GM12878 (cell line): ENCODE results near the gene ART4. TPM values are rescaled to one million over a fixed set of nuclear protein-coding genes. Genes with fewer than 3 reads are reported as not detected.

ENCODE experiments used
- ATAC-seq: fragments of 200-7000 bp; cut with Tn5 transposase; 3 replicates; pipeline ENCODE4 v1.9.1; 2020; ENCODE audit warnings: mild to moderate bottlenecking, moderate library complexity
- BruUV-seq: library from RNA; stranded (reverse); fragments of 400-500 nt; replicated peaks from 2 replicates; lab custom pipeline; 2021; lab: Mats Ljungman, UMichigan
- CTCF ChIA-PET: fragments of 300-600 bp; sonication (Branson Sonifier 250); formaldehyde crosslinking; extraction: SDS; loops from one replicate; lab custom pipeline; 2021; ENCODE audit warnings: inconsistent platforms; lab: Yijun Ruan, JAX
- POLR2A ChIA-PET: fragments of 350-600 bp; formaldehyde crosslinking; extraction: SDS; loops from one replicate; lab custom pipeline; 2021; ENCODE audit warnings: inconsistent platforms; lab: Charles Lee
- RAD21 ChIA-PET: fragments of 300-600 bp; sonication (Branson Sonifier 250); formaldehyde crosslinking; loops from one replicate; lab custom pipeline; 2023; ENCODE audit warnings: antibody characterized with exemption; ENCODE audit not compliant: unreplicated experiment; lab: Charles Lee
- SMC1A ChIA-PET: fragments of 300-600 bp; sonication (Branson Sonifier 250); formaldehyde crosslinking; loops from one replicate; lab custom pipeline; 2023; ENCODE audit not compliant: unreplicated experiment, uncharacterized antibody; lab: Charles Lee
- DNase-seq: peaks from one replicate; pipeline ENCODE4 v3.0.0-alpha.2; 2011; ENCODE audit warnings: low read depth, low spot score
- FAIRE-seq: peaks from 3 replicates; lab custom pipeline; 2011; peaks lifted over from hg19 to GRCh38; lab: Jason Lieb, UNC
- H2AFZ ChIP-seq: 2 replicates; pipeline ENCODE4 v1.6.0; 2011; ENCODE audit warnings: low read depth, low read length, control low read depth; ENCODE audit not compliant: control insufficient read depth
- H3K27ac ChIP-seq: 2 replicates; pipeline ENCODE4 v1.5.1; 2011; ENCODE audit warnings: control low read depth; ENCODE audit not compliant: control insufficient read depth, insufficient read depth
- H3K27me3 ChIP-seq, 2 experiments: replicated peaks in 1 of 2; 2 replicates each; pipeline versions ENCODE4 v1.6.0 to v1.6.1; 2011; ENCODE audit warnings: low read length in 1 of 2; ENCODE audit not compliant: control insufficient read depth in 2 of 2, insufficient read depth in 2 of 2
- H3K36me3 ChIP-seq, 2 experiments: 2 replicates each; pipeline ENCODE4 v1.5.1; 2011; ENCODE audit warnings: low read length in 1 of 2; ENCODE audit not compliant: control insufficient read depth in 2 of 2, insufficient read depth in 2 of 2
- H3K4me1 ChIP-seq: 2 replicates; pipeline ENCODE4 v1.6.1; 2011; ENCODE audit warnings: mild to moderate bottlenecking, low read length, moderate library complexity, mixed read lengths; ENCODE audit not compliant: control insufficient read depth, insufficient read depth
- H3K4me2 ChIP-seq: 2 replicates; pipeline ENCODE4 v1.6.0; 2011; ENCODE audit warnings: control low read depth; ENCODE audit not compliant: control insufficient read depth, insufficient read depth
- H3K4me3 ChIP-seq: fragments of 200-600 bp; sonication (generic); 2 replicates; pipeline ENCODE4 v1.5.1; 2016
- H3K79me2 ChIP-seq: 2 replicates; pipeline ENCODE4 v1.6.0; 2011; ENCODE audit warnings: low read length; ENCODE audit not compliant: control insufficient read depth, insufficient read depth
- H3K9ac ChIP-seq: 2 replicates; pipeline ENCODE4 v1.8.0; 2011; ENCODE audit warnings: low read length, control low read depth, mixed read lengths; ENCODE audit not compliant: control insufficient read depth, insufficient read depth
- H3K9me3 ChIP-seq: replicated peaks from 3 replicates; pipeline ENCODE4 v1.5.1; 2011; ENCODE audit warnings: mild to moderate bottlenecking, low read length; ENCODE audit not compliant: control insufficient read depth, insufficient read depth
- H4K20me1 ChIP-seq: 2 replicates; pipeline ENCODE4 v1.6.0; 2011; ENCODE audit not compliant: control insufficient read depth, insufficient read depth
- ATF7 ChIP-seq: fragments of 450-650 bp; IDR thresholded peaks from 2 replicates; pipeline ENCODE4 v1.6.1; 2016; ENCODE audit warnings: low read depth, mild to moderate bottlenecking
- CEBPB ChIP-seq, 2 experiments: fragments of 150-350 bp in 1 of 2; IDR thresholded peaks; 2 replicates each; pipeline ENCODE4 v1.6.1; 2012 to 2014; ENCODE audit warnings: low read depth in 2 of 2, low read length in 2 of 2, borderline replicate concordance in 1 of 2, inconsistent platforms in 1 of 2
- DPF2 ChIP-seq: fragments of 450-650 bp; IDR thresholded peaks from 2 replicates; pipeline ENCODE4 v1.6.1; 2017; ENCODE audit warnings: mild to moderate bottlenecking
- ESRRA ChIP-seq: IDR thresholded peaks from 2 replicates; pipeline ENCODE4 v1.6.1; 2012; ENCODE audit warnings: mild to moderate bottlenecking, low read length, improper control_type of control experiment
- GATAD2B ChIP-seq: fragments of 450-650 bp; conservative IDR thresholded peaks from 2 replicates; pipeline ENCODE4 v1.6.1; 2017; ENCODE audit warnings: low read depth, mild to moderate bottlenecking, moderate library complexity
- IKZF2 ChIP-seq, 2 experiments: fragments of 450-650 bp; IDR thresholded peaks; 2 replicates each; pipeline ENCODE4 v1.6.1; 2017; ENCODE audit warnings: mild to moderate bottlenecking in 2 of 2, moderate library complexity in 2 of 2
- SIN3A ChIP-seq: IDR thresholded peaks from 2 replicates; pipeline ENCODE4 v1.6.1; 2012; ENCODE audit warnings: low read depth, low read length, improper control_type of control experiment
- SMAD5 ChIP-seq: IDR thresholded peaks from 2 replicates; pipeline ENCODE4 v1.6.1; 2016; ENCODE audit warnings: antibody characterized with exemption, low read depth
- WGBS: methylation state at CpG from one replicate; pipeline ENCODE4 v1.1.6; 2016; ENCODE audit warnings: low lambda C conversion rate; ENCODE audit not compliant: insufficient replicate concordance, insufficient coverage; ENCODE audit errors: missing lambda C conversion rate; 5-methylcytosine and 5-hydroxymethylcytosine counted together
- in situ Hi-C: fragments of 300-500 bp; cut with MboI; formaldehyde crosslinking; loops from 9 replicates; pipeline ENCODE4 v1.14.3; 2018; ENCODE audit warnings: mixed read lengths
- intact Hi-C: fragments of 100-400 bp; cut with micrococcal nuclease; formaldehyde crosslinking; loops from one replicate; pipeline ENCODE4 v1.14.2; 2022; ENCODE audit not compliant: unreplicated experiment
- polyA plus RNA-seq, 11 experiments: library from polyadenylated mRNA; depleted of rRNA in 4 of 11; unstranded in 6 of 11; stranded (reverse) in 5 of 11; fragments of >200 nt; fragmentation: Nextera tagmentation in 4 of 11; fragmentation: Illumina TruSeq in 1 of 11; extraction: Ambion mirVana in 4 of 11; extraction: Trizol in 1 of 11; gene quantifications; 1 replicate in 1 of 11; 2 replicates in 10 of 11; pipeline versions ENCODE4 v1.2.1 to v1.2.3, GENCODE V29; 2011 to 2016; ENCODE audit warnings: inconsistent platforms in 2 of 11, missing spikeins in 2 of 11, low read depth in 1 of 11
- total RNA-seq, 4 experiments: library from RNA; depleted of rRNA in 3 of 4; stranded (reverse); fragments of >200 nt in 3 of 4; fragmentation: Illumina TruSeq in 1 of 4; extraction: Trizol in 1 of 4; gene quantifications; 2 replicates each; pipeline versions ENCODE4 v1.2.1 to v1.2.3, GENCODE V29; 2013 to 2021
- TF ChIP-seq, protein P1 (sequence below): IDR thresholded peaks from 2 replicates; pipeline ENCODE4 v1.6.1; 2012; ENCODE audit warnings: low read length, inconsistent platforms
- TF ChIP-seq, protein P2 (sequence below): IDR thresholded peaks from 2 replicates; pipeline ENCODE4 v1.6.1; 2011; ENCODE audit warnings: borderline replicate concordance, low read depth, mild to moderate bottlenecking, moderate library complexity, low read length; ENCODE audit not compliant: insufficient read depth, poor library complexity, severe bottlenecking
- TF ChIP-seq, protein P3 (sequence below): fragments of 450-650 bp; IDR thresholded peaks from 2 replicates; pipeline ENCODE4 v1.6.1; 2016; ENCODE audit warnings: mild to moderate bottlenecking
- TF ChIP-seq, protein P4 (sequence below): fragments of 450-650 bp; IDR thresholded peaks from 2 replicates; pipeline ENCODE4 v1.6.1; 2016; ENCODE audit warnings: mild to moderate bottlenecking
- TF ChIP-seq, protein P5 (sequence below): fragments of 450-650 bp; IDR thresholded peaks from 2 replicates; pipeline ENCODE4 v1.6.1; 2017; ENCODE audit warnings: borderline replicate concordance

ART4 gene
- total and polyA plus RNA-seq, 10 of the 15 experiments (the other 5 are each of a cell fraction or from before 2014, with no cell fraction given) = 0.02 TPM; not detected in 9

DNA sequence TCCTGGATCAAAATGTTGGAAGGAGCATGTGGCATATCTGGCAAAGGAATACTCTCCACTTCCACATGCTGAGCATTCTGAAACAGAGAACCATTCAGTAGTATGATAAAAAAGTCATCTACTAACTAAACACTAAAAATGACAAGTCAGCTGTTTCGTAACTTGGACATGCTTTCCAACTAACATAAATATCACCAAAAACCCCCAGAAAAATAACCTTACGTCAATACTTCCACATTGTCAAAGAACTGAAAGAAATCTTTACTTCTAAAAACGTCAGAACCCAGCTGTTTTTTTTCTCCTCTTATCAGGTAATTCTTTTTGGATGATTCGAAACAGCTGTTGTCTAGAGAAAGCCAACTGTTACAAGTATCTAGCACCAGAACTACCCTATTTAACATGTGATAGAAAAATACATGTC is 48.3 kb downstream of the ART4 start (continued):
- TF ChIP-seq, protein P1, sequence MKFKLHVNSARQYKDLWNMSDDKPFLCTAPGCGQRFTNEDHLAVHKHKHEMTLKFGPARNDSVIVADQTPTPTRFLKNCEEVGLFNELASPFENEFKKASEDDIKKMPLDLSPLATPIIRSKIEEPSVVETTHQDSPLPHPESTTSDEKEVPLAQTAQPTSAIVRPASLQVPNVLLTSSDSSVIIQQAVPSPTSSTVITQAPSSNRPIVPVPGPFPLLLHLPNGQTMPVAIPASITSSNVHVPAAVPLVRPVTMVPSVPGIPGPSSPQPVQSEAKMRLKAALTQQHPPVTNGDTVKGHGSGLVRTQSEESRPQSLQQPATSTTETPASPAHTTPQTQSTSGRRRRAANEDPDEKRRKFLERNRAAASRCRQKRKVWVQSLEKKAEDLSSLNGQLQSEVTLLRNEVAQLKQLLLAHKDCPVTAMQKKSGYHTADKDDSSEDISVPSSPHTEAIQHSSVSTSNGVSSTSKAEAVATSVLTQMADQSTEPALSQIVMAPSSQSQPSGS = peak; percentile 60; the same call in 1 of the 2 replicates

DNA sequence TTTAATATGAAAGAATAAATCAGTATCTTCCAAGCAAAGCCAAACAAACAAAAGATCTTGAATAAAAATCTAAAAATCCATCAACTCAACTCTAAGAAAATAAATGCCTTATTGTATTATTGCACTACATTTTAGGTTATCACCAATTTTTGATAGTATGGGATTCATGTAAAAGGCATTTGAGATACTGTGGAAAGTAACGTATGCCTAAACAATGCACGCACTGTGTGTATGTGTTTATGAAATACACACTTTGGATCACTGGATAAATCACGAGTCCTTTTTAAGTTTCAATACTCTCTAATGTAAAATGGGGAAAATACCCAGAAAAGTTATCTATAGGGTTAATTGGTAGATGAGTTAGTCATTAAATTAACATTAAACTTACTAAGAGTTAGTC is 57.8 kb downstream of the ART4 start:
- H3K4me2 ChIP-seq = no peak overlapping the region
- CTCF ChIA-PET = interaction anchor here (2.4 kb wide), 1 partner anchor 10 kb away, joined by 11 read pairs; a partner anchor contains a TSS
- ATAC-seq (no peak), DNase-seq (no peak), FAIRE-seq (no peak)
- intact Hi-C loops (no loop called here), in situ Hi-C loops (loop anchor here (25.0 kb wide), 2 partner anchors 1102 to 1973 kb away; partner anchors contain the start of genes DDX47 and STRAP)
- H4K20me1 ChIP-seq = no peaks in the 10 kb centered on the region
- H3K4me1 ChIP-seq = no peaks in the 10 kb centered on the region
- BruUV-seq = no TSS peak
- H3K27me3 ChIP-seq = no peaks in the 10 kb centered on the region
- RAD21 ChIA-PET = no interaction called here
- no peak overlapping the region for H3K27ac ChIP-seq
- H3K9ac ChIP-seq = no peak overlapping the region
- SMC1A ChIA-PET = interaction anchor here (0.7 to 2.6 kb wide), 2 partner anchors 12 to 49 kb away, joined by 3 to 8 read pairs; no protein-coding TSS in a partner anchor
- POLR2A ChIA-PET = interaction anchor here (1.1 kb wide), 1 partner anchor 17 kb away, joined by 5 read pairs; no protein-coding TSS in a partner anchor
- H3K79me2 ChIP-seq = no peaks in the 10 kb centered on the region
- H3K36me3 ChIP-seq = peaks cover 1 to 10% of the 10 kb centered on the region in 2 experiments
- H3K9me3 ChIP-seq = no peaks in the 10 kb centered on the region
- H3K4me3 ChIP-seq = no peak overlapping the region
- H2AFZ ChIP-seq = no peak overlapping the region
- WGBS = 98% methylated on average over 3 of the region's 3 CpGs
- no peak for TF ChIP-seq CEBPB (IDR thresholded peaks at IDR 0.05; ENCODE audit: borderline replicate concordance in 1 of 2, low read depth in 2 of 2, low read length in 2 of 2)
- TF ChIP-seq ESRRA = no peak
- TF ChIP-seq, protein P2, sequence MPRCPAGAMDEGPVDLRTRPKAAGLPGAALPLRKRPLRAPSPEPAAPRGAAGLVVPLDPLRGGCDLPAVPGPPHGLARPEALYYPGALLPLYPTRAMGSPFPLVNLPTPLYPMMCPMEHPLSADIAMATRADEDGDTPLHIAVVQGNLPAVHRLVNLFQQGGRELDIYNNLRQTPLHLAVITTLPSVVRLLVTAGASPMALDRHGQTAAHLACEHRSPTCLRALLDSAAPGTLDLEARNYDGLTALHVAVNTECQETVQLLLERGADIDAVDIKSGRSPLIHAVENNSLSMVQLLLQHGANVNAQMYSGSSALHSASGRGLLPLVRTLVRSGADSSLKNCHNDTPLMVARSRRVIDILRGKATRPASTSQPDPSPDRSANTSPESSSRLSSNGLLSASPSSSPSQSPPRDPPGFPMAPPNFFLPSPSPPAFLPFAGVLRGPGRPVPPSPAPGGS = no peak
- TF ChIP-seq DPF2 = no peak
- TF ChIP-seq IKZF2 (IDR thresholded peaks at IDR 0.05) = no peak
- no peak for TF ChIP-seq GATAD2B
- TF ChIP-seq, protein P3, sequence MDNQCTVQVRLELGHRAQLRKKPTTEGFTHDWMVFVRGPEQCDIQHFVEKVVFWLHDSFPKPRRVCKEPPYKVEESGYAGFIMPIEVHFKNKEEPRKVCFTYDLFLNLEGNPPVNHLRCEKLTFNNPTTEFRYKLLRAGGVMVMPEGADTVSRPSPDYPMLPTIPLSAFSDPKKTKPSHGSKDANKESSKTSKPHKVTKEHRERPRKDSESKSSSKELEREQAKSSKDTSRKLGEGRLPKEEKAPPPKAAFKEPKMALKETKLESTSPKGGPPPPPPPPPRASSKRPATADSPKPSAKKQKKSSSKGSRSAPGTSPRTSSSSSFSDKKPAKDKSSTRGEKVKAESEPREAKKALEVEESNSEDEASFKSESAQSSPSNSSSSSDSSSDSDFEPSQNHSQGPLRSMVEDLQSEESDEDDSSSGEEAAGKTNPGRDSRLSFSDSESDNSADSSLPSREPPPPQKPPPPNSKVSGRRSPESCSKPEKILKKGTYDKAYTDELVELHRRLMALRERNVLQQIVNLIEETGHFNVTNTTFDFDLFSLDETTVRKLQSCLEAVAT = no peak
- no peak for TF ChIP-seq ATF7
- TF ChIP-seq, protein P4, sequence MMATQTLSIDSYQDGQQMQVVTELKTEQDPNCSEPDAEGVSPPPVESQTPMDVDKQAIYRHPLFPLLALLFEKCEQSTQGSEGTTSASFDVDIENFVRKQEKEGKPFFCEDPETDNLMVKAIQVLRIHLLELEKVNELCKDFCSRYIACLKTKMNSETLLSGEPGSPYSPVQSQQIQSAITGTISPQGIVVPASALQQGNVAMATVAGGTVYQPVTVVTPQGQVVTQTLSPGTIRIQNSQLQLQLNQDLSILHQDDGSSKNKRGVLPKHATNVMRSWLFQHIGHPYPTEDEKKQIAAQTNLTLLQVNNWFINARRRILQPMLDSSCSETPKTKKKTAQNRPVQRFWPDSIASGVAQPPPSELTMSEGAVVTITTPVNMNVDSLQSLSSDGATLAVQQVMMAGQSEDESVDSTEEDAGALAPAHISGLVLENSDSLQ = no peak
- TF ChIP-seq, protein P5, sequence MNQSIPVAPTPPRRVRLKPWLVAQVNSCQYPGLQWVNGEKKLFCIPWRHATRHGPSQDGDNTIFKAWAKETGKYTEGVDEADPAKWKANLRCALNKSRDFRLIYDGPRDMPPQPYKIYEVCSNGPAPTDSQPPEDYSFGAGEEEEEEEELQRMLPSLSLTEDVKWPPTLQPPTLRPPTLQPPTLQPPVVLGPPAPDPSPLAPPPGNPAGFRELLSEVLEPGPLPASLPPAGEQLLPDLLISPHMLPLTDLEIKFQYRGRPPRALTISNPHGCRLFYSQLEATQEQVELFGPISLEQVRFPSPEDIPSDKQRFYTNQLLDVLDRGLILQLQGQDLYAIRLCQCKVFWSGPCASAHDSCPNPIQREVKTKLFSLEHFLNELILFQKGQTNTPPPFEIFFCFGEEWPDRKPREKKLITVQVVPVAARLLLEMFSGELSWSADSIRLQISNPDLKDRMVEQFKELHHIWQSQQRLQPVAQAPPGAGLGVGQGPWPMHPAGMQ = no peak
- no peak for TF ChIP-seq SIN3A
- TF ChIP-seq SMAD5 = no peak
